GM19240 (cell line): ENCODE data around the gene CDK17.
"Not testable (repeated sequence)": the region's sequence is repeated elsewhere in the genome, so short reads cannot be mapped to it uniquely, and the experiment has no call there.

Source experiments
- DNase-seq: peaks from one replicate; pipeline ENCODE4 v3.0.0; 2011; ENCODE audit warnings: low spot score; ENCODE audit not compliant: insufficient read length

CDK17 gene

DNA sequence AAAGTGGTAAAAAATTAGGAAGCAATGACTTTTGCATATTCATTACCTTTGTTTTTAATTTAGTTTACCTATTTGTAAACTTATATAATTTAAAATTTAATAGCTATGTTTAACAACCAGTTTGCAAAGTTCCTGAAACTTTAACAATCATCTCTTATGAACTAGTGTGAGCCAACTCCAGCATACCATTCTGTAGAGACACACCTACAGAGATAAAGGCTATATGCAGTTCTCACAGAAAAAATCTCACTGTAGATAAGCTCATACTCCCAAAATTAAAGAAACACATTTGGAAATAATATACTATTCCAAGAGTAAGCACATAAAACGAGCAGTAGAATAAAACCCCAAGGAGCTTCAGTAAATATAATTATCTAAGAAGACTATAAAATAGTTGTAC, 77.5 kb downstream of the CDK17 start:
- DNase-seq, result no peak

DNA sequence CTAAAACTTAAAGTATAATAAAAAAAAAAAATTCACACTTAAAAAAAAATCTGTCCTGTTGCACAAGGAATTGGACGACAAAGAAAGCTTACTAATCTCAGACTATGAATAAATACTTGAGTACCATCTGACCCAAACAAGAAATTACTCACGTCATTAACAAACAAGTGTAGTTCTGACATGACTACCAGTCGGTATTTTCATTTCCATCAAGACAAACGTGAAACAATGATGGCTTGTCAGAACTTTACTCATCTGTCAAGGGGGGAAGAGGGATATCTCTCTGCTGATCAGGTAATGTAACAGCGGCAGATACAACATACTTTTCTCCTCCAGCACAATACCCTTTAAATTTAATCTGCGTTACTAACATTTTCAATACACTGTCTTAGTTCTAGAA, 78.3 kb downstream of the CDK17 start:
- no peak for DNase-seq

DNA sequence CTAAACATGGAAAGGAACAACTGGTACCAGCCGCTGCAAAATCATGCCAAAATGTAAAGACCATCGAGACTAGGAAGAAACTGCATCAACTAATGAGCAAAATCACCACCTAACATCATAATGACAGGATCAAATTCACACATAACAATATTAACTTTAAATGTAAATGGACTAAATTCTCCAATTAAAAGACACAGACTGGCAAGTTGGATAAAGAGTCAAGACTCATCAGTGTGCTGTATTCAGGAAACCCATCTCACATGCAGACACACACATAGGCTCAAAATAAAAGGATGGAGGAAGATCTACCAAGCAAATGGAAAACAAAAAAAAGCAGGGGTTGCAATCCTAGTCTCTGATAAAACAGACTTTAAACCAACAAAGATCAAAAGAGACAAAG, 82.4 kb downstream of the CDK17 start:
- not testable (repeated sequence) for DNase-seq

DNA sequence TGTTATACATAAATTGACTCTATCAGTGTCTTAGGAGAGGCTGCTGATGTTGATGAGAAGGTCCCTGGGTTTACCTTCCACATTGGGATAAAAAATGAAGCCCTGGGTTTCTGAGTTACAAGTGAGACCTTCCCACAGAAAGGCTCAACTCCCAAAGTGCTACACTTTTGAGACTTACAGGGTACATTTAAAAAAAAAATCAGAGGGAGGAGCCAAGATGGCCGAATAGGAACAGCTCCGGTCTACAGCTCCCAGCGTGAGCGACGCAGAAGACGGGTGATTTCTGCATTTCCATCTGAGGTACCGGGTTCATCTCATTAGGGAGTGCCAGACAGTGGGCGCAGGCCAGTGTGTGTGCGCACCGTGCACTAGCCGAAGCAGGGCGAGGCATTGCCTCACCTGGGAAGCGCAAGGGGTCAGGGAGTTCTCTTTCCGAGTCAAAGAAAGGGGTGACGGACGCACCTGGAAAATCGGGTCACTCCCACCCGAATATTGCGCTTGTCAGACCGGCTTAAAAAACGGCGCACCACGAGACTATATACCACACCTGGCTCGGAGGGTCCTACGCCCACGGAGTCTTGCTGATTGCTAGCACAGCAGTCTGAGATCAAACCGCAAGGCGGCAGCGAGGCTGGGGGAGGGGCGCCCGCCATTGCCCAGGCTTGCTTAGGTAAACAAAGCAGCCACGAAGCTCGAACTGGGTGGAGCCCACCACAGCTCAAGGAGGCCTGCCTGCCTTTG, 84.3 kb downstream of the CDK17 start:
- not testable (repeated sequence) for DNase-seq

DNA sequence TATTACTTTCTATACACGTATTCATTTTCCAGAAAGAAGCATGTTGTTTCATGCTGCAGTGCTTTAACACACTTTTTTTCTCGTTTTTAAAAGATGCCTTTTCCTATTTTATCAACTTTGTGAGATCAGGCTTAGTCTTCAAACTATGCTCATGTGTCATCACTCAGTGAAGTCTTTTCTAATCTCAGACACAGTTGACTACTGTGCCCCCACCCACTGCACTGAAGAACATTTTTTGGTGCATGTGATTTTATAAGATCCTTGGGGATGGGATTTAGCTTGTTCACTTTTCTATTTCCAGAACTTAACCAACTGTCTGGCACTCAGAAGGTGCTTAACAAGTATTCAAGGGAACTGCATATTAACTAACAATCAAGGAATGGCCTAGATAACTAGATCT, 85.5 kb downstream of the CDK17 start:
- no peak for DNase-seq

DNA sequence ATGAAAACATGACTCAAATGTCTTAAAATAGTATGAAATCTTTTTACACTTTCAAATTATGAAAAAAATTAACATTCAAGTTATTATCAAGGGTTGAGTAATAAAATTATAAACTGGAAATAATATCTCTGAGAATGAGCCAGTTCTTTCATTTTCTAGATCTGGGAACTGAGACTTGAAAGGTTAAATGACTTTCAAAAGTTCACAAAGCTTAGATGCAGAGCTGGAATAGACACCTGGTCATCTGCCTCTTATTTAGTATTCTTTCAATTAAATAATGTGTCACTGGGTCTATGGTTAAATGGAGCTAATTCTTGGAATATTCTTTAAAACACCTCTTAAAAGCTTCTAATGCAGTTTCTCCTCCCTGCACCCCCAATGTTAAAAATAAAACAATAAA, 86.6 kb downstream of the CDK17 start:
- DNase-seq, result no peak

DNA sequence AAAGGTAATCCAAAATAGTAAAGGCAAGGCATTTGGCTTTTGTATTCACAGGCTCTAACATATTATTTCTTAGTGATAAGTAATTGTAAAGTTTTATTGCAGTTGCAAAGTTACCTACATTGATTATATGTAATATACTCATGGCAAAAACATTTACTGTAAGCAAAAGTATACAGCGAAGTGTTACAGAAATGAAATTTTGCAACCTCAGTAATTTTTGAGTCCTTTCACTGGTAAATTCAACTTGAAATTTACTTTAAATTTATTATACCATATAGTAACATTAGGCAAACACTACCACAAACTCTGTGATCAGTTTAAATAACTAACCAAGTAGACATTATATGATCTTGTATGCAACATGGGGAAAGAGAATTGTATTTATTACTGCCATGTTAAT, 89.0 kb downstream of the CDK17 start:
- DNase-seq, result no peak

DNA sequence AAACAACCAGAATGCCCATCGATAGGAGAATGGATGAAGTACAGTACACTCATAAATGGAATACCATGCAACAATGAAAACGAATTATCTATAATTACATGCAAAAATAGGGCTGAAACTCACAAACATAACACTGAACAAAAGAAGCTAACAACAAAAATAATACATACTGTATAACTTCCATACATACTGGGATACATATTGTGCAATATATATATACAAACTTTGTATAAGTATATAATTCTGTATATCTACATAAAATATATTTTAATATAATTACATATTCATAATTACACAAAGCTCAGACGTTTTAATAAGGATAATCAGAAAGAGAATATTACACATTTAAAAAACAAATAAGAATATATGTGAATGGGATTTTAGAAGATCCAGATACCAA, 90.2 kb downstream of the CDK17 start:
- no peak for DNase-seq

DNA sequence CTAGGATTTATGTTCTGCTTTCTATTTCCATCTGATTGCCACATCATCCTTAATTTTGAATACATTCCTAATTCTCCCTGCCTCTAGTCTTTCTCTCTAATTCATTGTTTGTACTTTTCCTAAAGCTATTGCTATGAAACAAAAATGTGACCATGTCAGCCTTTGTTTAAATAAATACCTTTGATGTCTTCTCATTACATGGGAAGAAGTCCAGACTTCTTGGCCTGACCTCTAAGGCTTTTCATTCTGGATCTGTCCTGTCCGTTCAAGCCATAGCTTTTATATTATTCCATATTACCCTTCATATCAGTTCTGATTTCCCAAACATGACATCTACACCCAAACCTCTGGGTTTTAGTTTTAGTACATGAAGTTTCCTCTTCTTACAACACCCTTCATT, 91.4 kb downstream of the CDK17 start:
- DNase-seq, result no peak

DNA sequence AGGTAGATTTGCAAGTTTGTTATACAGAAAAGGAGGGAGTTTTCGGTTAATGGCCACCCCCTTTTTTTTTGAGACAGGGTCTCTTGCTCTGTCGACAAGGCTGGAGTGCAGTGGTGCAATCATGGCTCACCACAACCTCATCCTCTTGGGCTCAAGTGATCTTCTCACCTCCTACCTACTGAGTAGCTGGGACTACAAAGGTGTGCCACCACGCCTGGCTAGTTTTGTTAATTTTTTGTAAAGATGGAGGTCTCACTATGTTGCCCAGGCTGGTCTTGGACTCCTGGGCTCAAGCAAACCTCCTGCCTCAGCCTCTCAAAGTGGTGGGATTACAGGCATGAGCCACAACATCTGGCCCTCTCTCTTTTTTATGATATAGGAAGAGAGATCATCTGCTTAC, 94.6 kb downstream of the CDK17 start:
- no peak for DNase-seq

DNA sequence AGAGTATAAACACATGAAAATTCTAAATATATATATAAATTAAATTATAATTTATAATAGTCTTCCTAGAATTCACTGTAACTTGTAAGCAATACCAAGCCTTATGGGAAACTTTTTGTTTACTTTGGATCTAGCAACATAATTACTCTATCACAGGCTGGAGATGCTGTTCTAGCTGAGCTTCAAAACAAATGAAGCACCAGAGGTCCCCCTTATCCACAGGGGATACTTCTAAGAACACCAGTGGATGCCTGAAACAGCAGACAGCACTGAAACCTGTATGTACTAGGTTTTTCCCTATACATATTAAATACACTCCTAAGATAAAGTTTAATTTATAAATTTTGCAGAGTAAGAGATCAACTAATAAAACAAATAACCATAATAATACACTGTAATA, 96.6 kb downstream of the CDK17 start:
- DNase-seq, result no peak

DNA sequence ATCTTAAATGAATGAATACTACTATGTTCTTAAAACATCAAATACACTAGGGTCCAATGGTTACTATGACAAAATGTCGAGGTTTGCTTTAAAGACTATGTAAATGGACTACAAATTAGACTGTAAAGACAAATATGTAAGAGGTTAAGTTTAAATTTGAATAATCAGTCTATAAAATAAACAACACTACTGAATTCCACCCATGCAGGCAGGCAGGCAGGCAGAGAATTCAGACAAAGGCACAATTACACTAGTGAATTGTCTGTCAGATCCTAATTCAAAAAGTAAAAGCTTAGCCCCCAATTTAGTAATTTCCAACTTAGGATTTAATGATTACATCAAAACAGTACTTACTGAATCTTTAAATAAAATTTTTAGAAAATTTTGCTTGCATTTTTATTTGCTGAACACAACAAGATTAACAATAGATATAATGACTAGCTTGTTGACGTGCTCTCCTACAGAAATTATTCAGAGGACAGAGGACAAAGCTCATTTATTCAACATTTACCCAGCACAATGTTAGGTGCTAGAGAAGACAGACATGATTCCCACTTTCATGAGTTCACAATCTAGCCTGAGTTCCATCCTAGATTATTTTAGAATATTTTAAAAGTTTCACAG, 97.4 kb downstream of the CDK17 start:
- DNase-seq, result no peak

DNA sequence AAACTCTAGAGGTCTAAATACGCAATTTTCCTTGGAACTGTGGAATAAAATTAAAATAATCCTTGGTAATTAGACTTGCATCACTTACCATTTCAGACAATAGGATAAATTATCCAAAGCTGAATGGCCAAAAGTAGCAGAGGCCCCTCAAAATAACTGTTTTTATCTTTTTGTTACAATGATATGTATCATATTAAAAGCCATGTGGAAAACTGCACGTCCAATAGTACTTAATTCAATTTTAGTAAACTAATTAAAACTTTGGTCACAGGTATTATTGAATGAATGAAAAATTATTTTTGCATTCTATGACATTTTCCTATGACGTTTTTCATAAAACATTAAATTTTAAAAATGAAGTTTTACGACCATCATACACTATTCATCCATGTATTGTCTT, 98.5 kb downstream of the CDK17 start:
- DNase-seq, result no peak

DNA sequence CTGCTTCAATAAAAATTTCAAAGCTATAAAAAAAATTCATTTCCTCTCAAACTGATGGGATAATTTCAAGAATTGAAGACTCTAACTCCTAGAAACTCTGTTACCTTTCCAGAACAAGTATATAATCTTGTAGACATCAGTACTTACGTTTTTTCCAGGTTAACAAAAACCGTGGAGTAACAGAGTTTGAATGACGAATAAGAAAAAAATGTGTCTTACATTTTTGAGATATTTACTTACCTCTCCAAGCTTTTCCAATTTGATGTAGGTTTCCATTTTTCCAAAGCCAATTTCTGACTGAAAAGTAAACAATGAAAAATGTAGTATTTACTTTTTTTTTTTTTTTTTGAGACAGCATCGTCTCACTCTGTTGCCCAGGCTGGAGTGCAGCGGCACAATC, 100.2 kb downstream of the CDK17 start:
- DNase-seq, result no peak

DNA sequence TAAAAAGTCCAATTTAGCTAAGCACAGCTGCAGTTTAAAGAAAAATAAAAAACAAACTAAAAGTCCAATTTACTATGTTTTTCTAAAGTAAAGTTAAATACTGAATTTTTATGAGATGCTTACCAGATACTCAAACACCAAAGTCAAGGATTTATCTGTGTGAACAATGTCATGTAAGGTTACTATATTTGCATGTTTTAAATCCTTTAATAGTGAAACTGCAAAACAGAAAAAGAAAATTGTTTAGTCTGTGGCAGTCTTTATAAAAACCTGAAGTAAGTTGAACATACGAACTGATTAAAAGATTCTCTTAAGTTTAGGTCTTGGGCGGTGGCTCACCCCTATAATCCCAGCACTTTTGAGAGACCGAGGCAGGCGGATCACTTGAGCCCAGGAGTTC, 102.7 kb downstream of the CDK17 start:
- no peak for DNase-seq

DNA sequence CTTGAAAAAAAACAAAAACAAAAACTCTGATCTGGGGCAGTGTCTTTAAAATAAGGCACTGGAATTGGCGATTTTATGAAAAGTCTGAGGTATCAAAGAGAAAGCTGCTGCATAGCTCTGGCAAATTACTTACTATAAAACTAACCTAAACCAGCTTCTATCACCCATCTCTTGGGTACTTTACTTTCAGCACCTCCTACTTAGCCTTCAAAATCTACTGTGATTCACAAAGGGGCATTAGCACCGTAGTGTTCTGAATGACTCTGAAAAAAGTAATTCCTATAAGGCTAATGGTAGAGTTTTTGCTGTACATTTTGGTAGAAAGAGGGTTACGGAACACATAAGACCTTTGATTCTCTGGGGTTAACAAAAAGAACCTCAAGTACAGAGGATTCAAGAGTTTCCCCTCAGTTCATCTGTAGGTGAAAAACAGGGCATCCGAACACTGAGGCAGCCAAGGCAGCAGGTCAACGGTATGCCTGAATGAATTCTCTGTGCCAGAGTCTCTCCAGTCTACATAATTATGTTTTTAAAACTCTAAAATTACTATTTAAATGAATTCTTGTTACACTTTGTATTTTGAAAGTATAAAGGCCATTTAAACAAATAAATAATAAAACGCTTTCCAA, 104.6 kb downstream of the CDK17 start:
- DNase-seq, result no peak

DNA sequence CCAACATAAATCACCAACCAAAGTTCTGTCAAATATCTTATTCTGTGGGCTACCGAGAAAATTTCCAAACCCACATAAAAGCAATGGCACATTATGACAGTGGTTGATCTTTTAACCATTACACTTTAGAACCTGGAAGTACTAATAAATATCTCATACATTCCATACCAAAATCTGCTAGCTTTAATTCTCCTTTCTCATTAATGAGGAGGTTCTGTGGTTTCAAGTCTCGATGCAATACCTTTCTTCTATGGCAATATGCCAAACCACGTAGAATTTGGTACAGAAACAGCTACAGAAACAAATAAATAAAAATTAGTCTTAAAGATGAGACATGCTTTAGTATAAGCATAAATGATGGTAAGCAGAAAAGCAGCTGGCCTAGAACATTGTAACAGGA, 105.4 kb downstream of the CDK17 start:
- no peak for DNase-seq

DNA sequence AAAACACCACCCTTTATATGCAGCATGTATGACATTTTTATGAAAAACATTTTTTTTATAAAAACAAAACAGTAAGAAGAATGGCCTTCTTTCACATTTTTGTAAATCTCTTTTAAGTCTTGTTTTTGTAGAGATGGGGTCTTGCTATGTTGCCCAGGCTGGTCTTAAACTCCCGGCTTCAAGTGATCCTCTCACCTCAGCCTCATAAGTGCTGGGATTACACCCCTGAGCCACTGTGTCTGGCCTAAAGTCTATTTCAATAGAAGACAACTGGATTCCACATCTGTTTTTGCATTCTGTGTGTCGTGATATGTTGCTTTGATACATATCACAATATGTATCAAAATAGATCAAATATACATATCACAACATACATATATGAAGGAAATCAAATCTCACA, 107.1 kb downstream of the CDK17 start:
- no peak for DNase-seq

DNA sequence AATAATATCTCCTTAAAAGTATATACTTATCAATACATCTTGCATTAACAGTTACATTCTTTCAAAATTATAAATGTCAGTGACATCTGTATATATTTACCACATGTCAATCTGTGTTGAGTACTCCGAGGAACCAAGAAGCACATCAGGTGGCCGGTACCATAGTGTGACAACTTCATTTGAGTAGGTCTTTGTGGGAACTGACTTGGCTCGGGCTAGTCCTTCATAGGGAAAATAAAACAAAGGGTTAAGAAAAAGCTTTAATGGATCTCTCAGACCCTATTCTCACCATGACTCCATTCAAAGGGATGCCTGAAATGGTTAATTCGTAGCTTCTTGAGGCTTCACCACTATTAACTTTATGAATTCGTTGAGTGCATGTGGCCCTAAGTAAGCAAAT, 111.2 kb downstream of the CDK17 start:
- no peak for DNase-seq

DNA sequence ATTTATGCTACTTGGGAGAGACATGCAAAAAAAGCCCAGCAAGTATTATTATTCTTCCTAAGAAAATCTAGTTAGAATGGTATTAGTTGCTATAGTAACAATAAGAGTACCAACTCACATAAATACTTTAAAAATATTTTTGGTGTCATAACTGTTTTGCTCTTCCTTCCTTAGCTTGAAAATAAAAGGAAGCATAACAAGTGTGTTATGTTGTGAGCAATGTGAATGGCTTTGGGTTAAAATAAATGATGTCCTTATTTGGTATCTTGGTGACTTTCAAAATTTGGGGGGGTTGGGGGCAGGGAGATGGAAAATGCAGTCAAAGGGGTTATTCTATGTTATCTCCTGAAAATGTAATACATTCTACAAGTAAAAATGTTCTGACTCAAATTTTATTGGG, 115.1 kb downstream of the CDK17 start:
- no peak for DNase-seq

DNA sequence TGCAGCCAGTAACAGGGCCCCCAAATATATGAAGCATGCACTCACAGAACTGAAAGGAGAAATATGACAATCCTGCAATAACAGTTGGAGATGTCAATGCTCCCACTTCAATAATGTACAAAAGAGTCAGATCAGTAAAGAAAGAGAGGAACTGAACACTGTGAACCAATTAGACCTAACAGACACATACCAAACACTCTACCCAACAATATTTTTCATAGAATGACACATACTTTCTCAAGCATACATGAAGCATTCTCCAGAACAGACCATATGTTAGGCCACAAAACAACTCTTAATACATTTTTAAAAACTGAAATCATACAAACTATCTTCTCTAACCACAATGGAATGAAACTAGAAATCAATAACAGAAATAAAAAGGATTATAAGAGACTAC, 125.9 kb downstream of the CDK17 start:
- no peak for DNase-seq

DNA sequence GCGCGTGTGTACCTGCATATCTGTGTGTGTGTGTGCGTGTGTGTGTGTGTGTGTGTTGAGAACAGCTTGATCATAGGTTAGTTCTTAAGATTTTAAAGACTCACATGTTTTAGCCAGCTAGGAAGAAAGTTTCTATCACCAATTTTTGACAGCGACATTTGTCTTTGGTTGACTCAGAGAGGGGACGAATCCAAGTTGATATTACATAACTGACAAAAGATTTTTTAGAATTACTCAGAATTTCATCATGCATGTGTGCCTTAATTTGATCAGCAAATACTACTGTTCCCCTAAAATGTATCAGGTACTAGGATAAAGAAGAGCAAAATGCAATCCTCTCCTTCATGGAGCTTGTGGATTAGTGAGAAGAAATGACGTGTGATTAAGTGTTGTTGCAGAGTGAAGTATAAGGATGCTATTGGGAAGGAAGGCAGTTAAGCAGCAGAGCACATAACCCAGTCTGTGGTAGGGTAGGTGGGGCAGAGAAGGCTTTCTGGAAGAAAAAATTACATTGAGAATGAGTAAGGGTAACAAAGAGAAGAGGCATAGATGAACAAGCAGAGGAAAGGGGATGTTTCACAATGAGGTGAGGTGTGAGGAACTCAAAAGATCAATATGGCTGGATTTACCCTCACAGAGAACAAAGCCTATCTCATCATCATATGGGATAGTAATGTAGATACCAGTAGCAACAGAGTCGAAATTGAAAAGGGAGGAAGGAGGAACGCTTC, 128.6 kb downstream of the CDK17 start:
- no peak for DNase-seq
